ENCODE measurements around the gene TRIM47. TPM values are rescaled to one million over a fixed set of nuclear protein-coding genes. Genes with fewer than 3 reads are reported as not detected.
A peak's percentile ranks its signal among the peaks of the same experiment; 100 is the strongest.

Gene TRIM47
- total and polyA plus RNA-seq, 2 of the 13 experiments (the other 11 are each of a cell fraction or from before 2014, with no cell fraction given), result 33.5 to 82.0 TPM

DNA sequence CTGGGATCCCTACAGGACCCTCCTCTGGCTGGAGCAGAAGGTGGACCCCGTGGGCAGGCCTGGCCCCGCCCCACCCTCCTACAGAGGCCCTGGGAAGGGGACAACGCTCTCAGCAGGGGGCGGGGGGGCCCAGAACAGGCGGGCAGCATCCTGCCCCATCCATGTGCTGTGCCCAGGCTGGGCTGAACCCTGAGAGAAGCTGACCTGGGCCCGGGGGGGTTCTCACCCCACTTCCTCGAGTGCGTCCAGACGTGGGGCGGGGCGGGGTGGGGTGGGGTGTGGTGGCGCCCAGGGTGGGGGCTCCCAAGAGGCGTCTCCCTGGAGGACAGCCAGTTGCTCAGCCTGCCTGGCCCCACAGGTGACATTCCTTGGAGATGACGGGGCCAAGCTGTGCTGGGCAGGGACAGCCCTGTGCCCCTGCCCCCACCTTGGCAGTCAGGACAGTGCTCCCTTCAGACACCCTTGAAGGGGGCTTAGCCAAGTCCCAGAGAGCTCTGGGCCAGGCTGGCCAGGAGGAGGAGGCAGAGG lies 33.8 kb downstream of the TRIM47 start (continued):
- TF ChIP-seq, protein P1, sequence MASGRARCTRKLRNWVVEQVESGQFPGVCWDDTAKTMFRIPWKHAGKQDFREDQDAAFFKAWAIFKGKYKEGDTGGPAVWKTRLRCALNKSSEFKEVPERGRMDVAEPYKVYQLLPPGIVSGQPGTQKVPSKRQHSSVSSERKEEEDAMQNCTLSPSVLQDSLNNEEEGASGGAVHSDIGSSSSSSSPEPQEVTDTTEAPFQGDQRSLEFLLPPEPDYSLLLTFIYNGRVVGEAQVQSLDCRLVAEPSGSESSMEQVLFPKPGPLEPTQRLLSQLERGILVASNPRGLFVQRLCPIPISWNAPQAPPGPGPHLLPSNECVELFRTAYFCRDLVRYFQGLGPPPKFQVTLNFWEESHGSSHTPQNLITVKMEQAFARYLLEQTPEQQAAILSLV (CRISPR knock-in tag; IDR thresholded peaks at IDR 0.05; ENCODE audit: borderline replicate concordance), result peak; percentile 43; the same call in 1 of the 2 replicates
- TF ChIP-seq, protein P2, sequence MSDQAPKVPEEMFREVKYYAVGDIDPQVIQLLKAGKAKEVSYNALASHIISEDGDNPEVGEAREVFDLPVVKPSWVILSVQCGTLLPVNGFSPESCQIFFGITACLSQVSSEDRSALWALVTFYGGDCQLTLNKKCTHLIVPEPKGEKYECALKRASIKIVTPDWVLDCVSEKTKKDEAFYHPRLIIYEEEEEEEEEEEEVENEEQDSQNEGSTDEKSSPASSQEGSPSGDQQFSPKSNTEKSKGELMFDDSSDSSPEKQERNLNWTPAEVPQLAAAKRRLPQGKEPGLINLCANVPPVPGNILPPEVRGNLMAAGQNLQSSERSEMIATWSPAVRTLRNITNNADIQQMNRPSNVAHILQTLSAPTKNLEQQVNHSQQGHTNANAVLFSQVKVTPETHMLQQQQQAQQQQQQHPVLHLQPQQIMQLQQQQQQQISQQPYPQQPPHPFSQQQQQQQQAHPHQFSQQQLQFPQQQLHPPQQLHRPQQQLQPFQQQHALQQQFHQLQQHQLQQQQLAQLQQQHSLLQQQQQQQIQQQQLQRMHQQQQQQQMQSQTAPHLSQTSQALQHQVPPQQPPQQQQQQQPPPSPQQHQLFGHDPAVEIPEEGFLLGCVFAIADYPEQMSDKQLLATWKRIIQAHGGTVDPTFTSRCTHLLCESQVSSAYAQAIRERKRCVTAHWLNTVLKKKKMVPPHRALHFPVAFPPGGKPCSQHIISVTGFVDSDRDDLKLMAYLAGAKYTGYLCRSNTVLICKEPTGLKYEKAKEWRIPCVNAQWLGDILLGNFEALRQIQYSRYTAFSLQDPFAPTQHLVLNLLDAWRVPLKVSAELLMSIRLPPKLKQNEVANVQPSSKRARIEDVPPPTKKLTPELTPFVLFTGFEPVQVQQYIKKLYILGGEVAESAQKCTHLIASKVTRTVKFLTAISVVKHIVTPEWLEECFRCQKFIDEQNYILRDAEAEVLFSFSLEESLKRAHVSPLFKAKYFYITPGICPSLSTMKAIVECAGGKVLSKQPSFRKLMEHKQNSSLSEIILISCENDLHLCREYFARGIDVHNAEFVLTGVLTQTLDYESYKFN (CRISPR knock-in tag; conservative IDR thresholded peaks at IDR 0.05), result no peak; the same call in 1 of the 2 replicates
- TF ChIP-seq, protein P3, sequence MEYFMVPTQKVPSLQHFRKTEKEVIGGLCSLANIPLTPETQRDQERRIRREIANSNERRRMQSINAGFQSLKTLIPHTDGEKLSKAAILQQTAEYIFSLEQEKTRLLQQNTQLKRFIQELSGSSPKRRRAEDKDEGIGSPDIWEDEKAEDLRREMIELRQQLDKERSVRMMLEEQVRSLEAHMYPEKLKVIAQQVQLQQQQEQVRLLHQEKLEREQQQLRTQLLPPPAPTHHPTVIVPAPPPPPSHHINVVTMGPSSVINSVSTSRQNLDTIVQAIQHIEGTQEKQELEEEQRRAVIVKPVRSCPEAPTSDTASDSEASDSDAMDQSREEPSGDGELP (IDR thresholded peaks at IDR 0.05; ENCODE audit: borderline replicate concordance, low read depth), result peak; percentile 43; the same call in 1 of the 2 replicates
- no peak for TF ChIP-seq RBFOX2 (IDR thresholded peaks at IDR 0.05; ENCODE audit: low read depth, low read length)
- TF ChIP-seq, protein P4, sequence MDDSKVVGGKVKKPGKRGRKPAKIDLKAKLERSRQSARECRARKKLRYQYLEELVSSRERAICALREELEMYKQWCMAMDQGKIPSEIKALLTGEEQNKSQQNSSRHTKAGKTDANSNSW (CRISPR knock-in tag; IDR thresholded peaks at IDR 0.05; ENCODE audit: borderline replicate concordance), result peak; percentile 28; the same call in 1 of the 2 replicates
- TF ChIP-seq, protein P5, sequence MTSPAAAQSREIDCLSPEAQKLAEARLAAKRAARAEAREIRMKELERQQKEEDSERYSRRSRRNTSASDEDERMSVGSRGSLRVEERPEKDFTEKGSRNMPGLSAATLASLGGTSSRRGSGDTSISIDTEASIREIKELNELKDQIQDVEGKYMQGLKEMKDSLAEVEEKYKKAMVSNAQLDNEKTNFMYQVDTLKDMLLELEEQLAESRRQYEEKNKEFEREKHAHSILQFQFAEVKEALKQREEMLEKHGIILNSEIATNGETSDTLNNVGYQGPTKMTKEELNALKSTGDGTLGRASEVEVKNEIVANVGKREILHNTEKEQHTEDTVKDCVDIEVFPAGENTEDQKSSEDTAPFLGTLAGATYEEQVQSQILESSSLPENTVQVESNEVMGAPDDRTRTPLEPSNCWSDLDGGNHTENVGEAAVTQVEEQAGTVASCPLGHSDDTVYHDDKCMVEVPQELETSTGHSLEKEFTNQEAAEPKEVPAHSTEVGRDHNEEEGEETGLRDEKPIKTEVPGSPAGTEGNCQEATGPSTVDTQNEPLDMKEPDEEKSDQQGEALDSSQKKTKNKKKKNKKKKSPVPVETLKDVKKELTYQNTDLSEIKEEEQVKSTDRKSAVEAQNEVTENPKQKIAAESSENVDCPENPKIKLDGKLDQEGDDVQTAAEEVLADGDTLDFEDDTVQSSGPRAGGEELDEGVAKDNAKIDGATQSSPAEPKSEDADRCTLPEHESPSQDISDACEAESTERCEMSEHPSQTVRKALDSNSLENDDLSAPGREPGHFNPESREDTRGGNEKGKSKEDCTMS (CRISPR knock-in tag; conservative IDR thresholded peaks at IDR 0.05), result no peak
- TF ChIP-seq KDM4B (CRISPR knock-in tag; IDR thresholded peaks at IDR 0.05), result 0 out of 2 replicates have a peak, but pooled peaks have one; percentile 17
- TF ChIP-seq NFE2L2 (IDR thresholded peaks at IDR 0.05; ENCODE audit: low read length), result no peak
- no peak for TF ChIP-seq TBX3 (IDR thresholded peaks at IDR 0.05; ENCODE audit: borderline replicate concordance)
- no peak for TF ChIP-seq NFRKB (IDR thresholded peaks at IDR 0.05)
- TF ChIP-seq MEIS2 (CRISPR knock-in tag; IDR thresholded peaks at IDR 0.05), result 0 out of 2 replicates have a peak, but pooled peaks have one; percentile 15
- TF ChIP-seq JARID2 (CRISPR knock-in tag; IDR thresholded peaks at IDR 0.05; ENCODE audit: insufficient replicate concordance), result no peak
- TF ChIP-seq, protein P6, sequence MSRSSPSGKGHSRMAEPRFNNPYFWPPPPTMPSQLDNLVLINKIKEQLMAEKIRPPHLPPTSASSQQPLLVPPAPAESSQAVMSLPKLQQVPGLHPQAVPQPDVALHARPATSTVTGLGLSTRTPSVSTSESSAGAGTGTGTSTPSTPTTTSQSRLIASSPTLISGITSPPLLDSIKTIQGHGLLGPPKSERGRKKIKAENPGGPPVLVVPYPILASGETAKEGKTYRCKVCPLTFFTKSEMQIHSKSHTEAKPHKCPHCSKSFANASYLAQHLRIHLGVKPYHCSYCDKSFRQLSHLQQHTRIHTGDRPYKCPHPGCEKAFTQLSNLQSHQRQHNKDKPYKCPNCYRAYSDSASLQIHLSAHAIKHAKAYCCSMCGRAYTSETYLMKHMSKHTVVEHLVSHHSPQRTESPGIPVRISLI (CRISPR knock-in tag; IDR thresholded peaks at IDR 0.05; ENCODE audit: borderline replicate concordance), result no peak
- no peak for TF ChIP-seq GZF1 (CRISPR knock-in tag; IDR thresholded peaks at IDR 0.05)
- peak; percentile 24 for TF ChIP-seq ZNF883 (CRISPR knock-in tag; IDR thresholded peaks at IDR 0.05; ENCODE audit: not compliant biosample characterization)
- 0 out of 2 replicates have a peak, but pooled peaks have one; percentile 46 for TF ChIP-seq ZBTB3 (CRISPR knock-in tag; IDR thresholded peaks at IDR 0.05; ENCODE audit: borderline replicate concordance, low read depth)
- TF ChIP-seq, protein P7, sequence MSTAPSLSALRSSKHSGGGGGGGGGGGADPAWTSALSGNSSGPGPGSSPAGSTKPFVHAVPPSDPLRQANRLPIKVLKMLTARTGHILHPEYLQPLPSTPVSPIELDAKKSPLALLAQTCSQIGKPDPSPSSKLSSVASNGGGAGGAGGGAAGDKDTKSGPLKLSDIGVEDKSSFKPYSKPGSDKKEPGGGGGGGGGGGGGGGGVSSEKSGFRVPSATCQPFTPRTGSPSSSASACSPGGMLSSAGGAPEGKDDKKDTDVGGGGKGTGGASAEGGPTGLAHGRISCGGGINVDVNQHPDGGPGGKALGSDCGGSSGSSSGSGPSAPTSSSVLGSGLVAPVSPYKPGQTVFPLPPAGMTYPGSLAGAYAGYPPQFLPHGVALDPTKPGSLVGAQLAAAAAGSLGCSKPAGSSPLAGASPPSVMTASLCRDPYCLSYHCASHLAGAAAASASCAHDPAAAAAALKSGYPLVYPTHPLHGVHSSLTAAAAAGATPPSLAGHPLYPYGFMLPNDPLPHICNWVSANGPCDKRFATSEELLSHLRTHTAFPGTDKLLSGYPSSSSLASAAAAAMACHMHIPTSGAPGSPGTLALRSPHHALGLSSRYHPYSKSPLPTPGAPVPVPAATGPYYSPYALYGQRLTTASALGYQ (CRISPR knock-in tag; IDR thresholded peaks at IDR 0.05), result peak; percentile 34; the same call in 1 of the 2 replicates

Measured in HepG2 (cell line).